Measurements from ENCODE around the gene TNFRSF25. TPM values are rescaled to one million over a fixed set of nuclear protein-coding genes. Genes with fewer than 3 reads are reported as not detected.

Gene TNFRSF25
- total and polyA plus RNA-seq, 4 donors: 4.9 to 19.8 (median 11.7) TPM

- Histone ChIP-seq H3K4me3 (no peak overlapping the region), H3K27me3 (ENCODE audit: control insufficient read depth in 3 of 3, insufficient read depth in 3 of 3, low read length in 2 of 3) (no peaks in the 10 kb centered on the region), H3K27ac (ENCODE audit: low read depth in 1 of 2, low read length in 1 of 2) (no peak overlapping the region), H3K36me3 (ENCODE audit: control insufficient read depth in 4 of 4, insufficient read depth in 4 of 4, low read length in 4 of 4) (peaks cover 0 to 17% (median 7%) of the 10 kb centered on the region in 4 donors), H3K4me1 (ENCODE audit: control insufficient read depth in 5 of 5, insufficient read depth in 5 of 5, low read length in 5 of 5) (peaks cover 0 to 4% (median 0%) of the 10 kb centered on the region in 5 donors), H3K9ac (ENCODE audit: insufficient read depth in 1 of 2, low read length in 2 of 2) (no peak overlapping the region), H3K9me3 (ENCODE audit: control insufficient read depth in 4 of 4, insufficient read depth in 3 of 4, low read length in 3 of 4) (peaks cover 0 to 2% (median 0%) of the 10 kb centered on the region in 4 donors)
- WGBS, 2 donors: 89 to 92% methylated on average over 33 of the region's 33 CpGs
- TF ChIP-seq CTCF (IDR thresholded peaks at IDR 0.05; ENCODE audit: control extremely low read depth, extremely low read depth): no peak
- DNase-seq (no peak), ATAC-seq (ENCODE audit: insufficient read depth, low FRiP score) (no peak)
Observed at GRCh38 chr1:6473974-6474814, 8.2 kb upstream of the TNFRSF25 start.

DNA sequence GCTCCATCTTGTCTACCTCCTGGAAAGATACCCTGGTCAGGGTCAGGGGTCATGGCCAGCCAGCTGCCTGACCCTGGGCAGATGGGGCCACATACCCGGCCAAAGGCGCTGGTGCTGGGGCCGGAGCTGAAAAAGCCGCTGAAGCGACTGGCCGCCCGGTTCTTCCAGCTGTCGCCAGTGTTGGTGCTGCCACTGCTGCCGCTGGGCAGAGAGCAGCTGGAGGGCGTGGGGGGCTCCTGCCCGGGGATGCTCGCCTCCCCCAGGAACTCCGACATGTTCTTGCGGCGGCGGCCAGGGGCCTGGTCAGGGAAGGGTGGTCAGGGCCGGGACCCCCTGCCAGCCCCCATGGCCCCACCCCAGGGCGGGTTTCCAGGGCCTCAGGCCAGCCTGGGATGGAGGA lies 7.2 kb upstream of the TNFRSF25 start:
- Histone ChIP-seq H3K9ac (ENCODE audit: insufficient read depth in 1 of 2, low read length in 2 of 2) (no peak overlapping the region), H3K4me1 (ENCODE audit: control insufficient read depth in 5 of 5, insufficient read depth in 5 of 5, low read length in 5 of 5) (peaks cover 0 to 4% (median 0%) of the 10 kb centered on the region in 5 donors), H3K4me3 (no peak overlapping the region), H3K27me3 (ENCODE audit: control insufficient read depth in 3 of 3, insufficient read depth in 3 of 3, low read length in 2 of 3) (no peaks in the 10 kb centered on the region), H3K9me3 (ENCODE audit: control insufficient read depth in 4 of 4, insufficient read depth in 3 of 4, low read length in 3 of 4) (peaks cover 0 to 2% (median 0%) of the 10 kb centered on the region in 4 donors), H3K27ac (ENCODE audit: low read depth in 1 of 2, low read length in 1 of 2) (no peak overlapping the region), H3K36me3 (ENCODE audit: control insufficient read depth in 4 of 4, insufficient read depth in 4 of 4, low read length in 4 of 4) (peaks cover 0 to 25% (median 10%) of the 10 kb centered on the region in 4 donors)
- ATAC-seq (ENCODE audit: insufficient read depth, low FRiP score): no peak
- TF ChIP-seq CTCF (IDR thresholded peaks at IDR 0.05; ENCODE audit: control extremely low read depth, extremely low read depth): no peak
- no peak for DNase-seq
- 96 to 100% methylated on average over 18 of the region's 18 CpGs for WGBS, 2 donors

DNA sequence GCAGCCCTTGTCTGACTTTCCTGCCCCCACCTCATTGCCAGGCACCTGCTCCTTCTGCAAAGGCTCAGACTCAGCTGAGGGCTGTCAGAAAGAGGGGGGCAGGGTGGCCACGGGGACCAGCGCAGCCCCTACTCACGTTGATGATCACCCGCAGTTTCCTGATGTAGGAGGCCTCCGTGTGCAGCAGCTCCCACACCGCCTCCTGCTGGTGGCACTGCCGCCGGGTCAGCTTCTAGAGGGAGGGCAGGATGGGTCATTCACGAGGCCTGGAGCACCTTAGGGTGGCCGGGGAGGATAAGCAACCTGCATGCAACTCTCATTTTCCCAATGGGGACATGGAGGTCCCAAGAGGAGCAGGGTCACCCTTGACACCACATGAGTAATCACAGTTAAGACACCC lies 6.4 kb upstream of the TNFRSF25 start:
- Histone ChIP-seq H3K27ac (ENCODE audit: low read depth in 1 of 2, low read length in 1 of 2) (peak overlapping the region in 1 of 2 donors; percentile 85), H3K4me3 (no peak overlapping the region), H3K36me3 (ENCODE audit: control insufficient read depth in 4 of 4, insufficient read depth in 4 of 4, low read length in 4 of 4) (peaks cover 0 to 25% (median 10%) of the 10 kb centered on the region in 4 donors), H3K27me3 (ENCODE audit: control insufficient read depth in 3 of 3, insufficient read depth in 3 of 3, low read length in 2 of 3) (no peaks in the 10 kb centered on the region), H3K9ac (ENCODE audit: insufficient read depth in 1 of 2, low read length in 2 of 2) (no peak overlapping the region), H3K4me1 (ENCODE audit: control insufficient read depth in 5 of 5, insufficient read depth in 5 of 5, low read length in 5 of 5) (peaks cover 0 to 4% (median 0%) of the 10 kb centered on the region in 5 donors), H3K9me3 (ENCODE audit: control insufficient read depth in 4 of 4, insufficient read depth in 3 of 4, low read length in 3 of 4) (peaks cover 0 to 2% (median 0%) of the 10 kb centered on the region in 4 donors)
- 75 to 80% methylated on average over 10 of the region's 10 CpGs for WGBS, 2 donors
- no peak for DNase-seq
- TF ChIP-seq CTCF (IDR thresholded peaks at IDR 0.05; ENCODE audit: control extremely low read depth, extremely low read depth): no peak
- peak; percentile 15 for ATAC-seq (ENCODE audit: insufficient read depth, low FRiP score)
